NCI-H2029 (cell line): ENCODE measurements around the gene NPRL2.

Experiments used
- DNase-seq: peaks from one replicate; lab custom pipeline; 2025; lab: John Stamatoyannopoulos, UW

The NPRL2 gene

GRCh38 chr3:50350213-50350526 lies 405 bp downstream of the NPRL2 start:
- no peak for DNase-seq

- peak; percentile 50 for DNase-seq
Observed at GRCh38 chr3:50347187-50347813, 3.3 kb downstream of the NPRL2 start.

- DNase-seq = no peak
Observed at GRCh38 chr3:50345586-50346234, 4.9 kb downstream of the NPRL2 start, which contains the start of gene ZMYND10. TSS of gene ZMYND10 (minus strand) at chr3:50345732. CDS start at chr3:50345579, 153 bp downstream.

- no peak for DNase-seq
Observed at GRCh38 chr3:50345008-50345407, 5.6 kb downstream of the NPRL2 start.

- no peak for DNase-seq
Observed at GRCh38 chr3:50342813-50343633, 7.6 kb downstream of the NPRL2 start.

GRCh38 chr3:50341996-50342650 lies 8.5 kb downstream of the NPRL2 start:
- DNase-seq = no peak

GRCh38 chr3:50341537-50341936 lies 9.0 kb downstream of the NPRL2 start:
- no peak for DNase-seq

GRCh38 chr3:50340448-50341329 lies 9.9 kb downstream of the NPRL2 start, which contains the start of gene RASSF1:
TSS of gene RASSF1 (minus strand) at chr3:50340836. CDS start at chr3:50340805, 31 bp downstream.
- DNase-seq = no peak

GRCh38 chr3:50340147-50340447 lies 10.5 kb downstream of the NPRL2 start:
- DNase-seq = no peak

GRCh38 chr3:50339485-50340146 lies 11.0 kb downstream of the NPRL2 start:
- DNase-seq = no peak

GRCh38 chr3:50338965-50339364 lies 11.6 kb downstream of the NPRL2 start:
- no peak for DNase-seq

- peak; percentile 92 for DNase-seq
Observed at GRCh38 chr3:50337175-50337861, 13.3 kb downstream of the NPRL2 start.

GRCh38 chr3:50336452-50337174 lies 14.0 kb downstream of the NPRL2 start:
- no peak for DNase-seq

GRCh38 chr3:50334339-50335075 lies 16.1 kb downstream of the NPRL2 start:
- DNase-seq = no peak

- no peak for DNase-seq
Observed at GRCh38 chr3:50333744-50334328, 16.7 kb downstream of the NPRL2 start.

- no peak for DNase-seq
Observed at GRCh38 chr3:50331364-50331907, 19.1 kb downstream of the NPRL2 start.

- no peak for DNase-seq
Observed at GRCh38 chr3:50330330-50330729, 20.2 kb downstream of the NPRL2 start.

GRCh38 chr3:50327943-50328691 lies 22.5 kb downstream of the NPRL2 start, which contains the start of gene TUSC2:
TSS of gene TUSC2 (minus strand) at chr3:50328223. CDS start at chr3:50328099, 124 bp downstream.
- peak; percentile 91 for DNase-seq
